WERI-Rb-1 (cell line): Measurements from ENCODE around the gene NR2F1.

Experiments used
- DNase-seq: peaks from one replicate; pipeline ENCODE4 v3.0.0-alpha.2; 2020
- H3K27ac ChIP-seq: fragments of 250-450 bp; sonication (Bioruptor Pico); 2 replicates; pipeline ENCODE4 v1.5.1; 2020; ENCODE audit warnings: mild to moderate bottlenecking, moderate library complexity
- H3K27me3 ChIP-seq: fragments of 250-450 bp; sonication (Bioruptor Pico); 2 replicates; pipeline ENCODE4 v1.5.1; 2021; ENCODE audit warnings: mild to moderate bottlenecking, low read depth, moderate library complexity; ENCODE audit not compliant: insufficient read depth, severe bottlenecking
- H3K36me3 ChIP-seq: fragments of 250-450 bp; sonication (Bioruptor Pico); 2 replicates; pipeline ENCODE4 v1.5.1; 2020; ENCODE audit warnings: mild to moderate bottlenecking, moderate library complexity
- H3K4me3 ChIP-seq: 2 replicates; pipeline ENCODE4 v1.5.1; 2011; ENCODE audit warnings: low read depth, mild to moderate bottlenecking, control low read depth, low read length
- H3K9me3 ChIP-seq: fragments of 250-450 bp; sonication (Bioruptor Pico); 2 replicates; pipeline ENCODE4 v1.5.1; 2021; ENCODE audit warnings: mild to moderate bottlenecking, moderate library complexity; ENCODE audit not compliant: severe bottlenecking
- CTCF ChIP-seq: IDR thresholded peaks from 2 replicates; pipeline ENCODE4 v1.5.1; 2011; ENCODE audit warnings: low read depth, mild to moderate bottlenecking, control low read depth, inconsistent platforms, low read length

The NR2F1 gene

GRCh38 chr5:93611976-93612854, 29.2 kb downstream of the NR2F1 start:
- H3K27me3 ChIP-seq = no peaks in the 10 kb centered on the region
- no peak overlapping the region for H3K27ac ChIP-seq
- DNase-seq = no peak
- H3K9me3 ChIP-seq = no peaks in the 10 kb centered on the region
- TF ChIP-seq CTCF = no peak
- H3K4me3 ChIP-seq = no peak overlapping the region
- H3K36me3 ChIP-seq = no peaks in the 10 kb centered on the region

GRCh38 chr5:93612855-93613243, 29.8 kb downstream of the NR2F1 start:
- Histone ChIP-seq H3K4me3 (no peak overlapping the region), H3K9me3 (no peaks in the 10 kb centered on the region), H3K36me3 (no peaks in the 10 kb centered on the region), H3K27ac (no peak overlapping the region), H3K27me3 (no peaks in the 10 kb centered on the region)
- no peak for DNase-seq
- TF ChIP-seq CTCF = no peak

GRCh38 chr5:93616538-93617174, 33.6 kb downstream of the NR2F1 start:
- no peaks in the 10 kb centered on the region for H3K36me3 ChIP-seq
- H3K27me3 ChIP-seq = no peaks in the 10 kb centered on the region
- H3K9me3 ChIP-seq = no peaks in the 10 kb centered on the region
- no peak overlapping the region for H3K27ac ChIP-seq
- no peak overlapping the region for H3K4me3 ChIP-seq
- DNase-seq = no peak
- no peak for TF ChIP-seq CTCF

GRCh38 chr5:93620487-93621326, 37.7 kb downstream of the NR2F1 start:
- DNase-seq = peak; percentile 87
- peak; percentile 34; the same call in 1 of the 2 replicates for TF ChIP-seq CTCF

GRCh38 chr5:93621327-93621798, 38.3 kb downstream of the NR2F1 start:
- Histone ChIP-seq H3K9me3 (no peaks in the 10 kb centered on the region), H3K27ac (peak overlapping the region; percentile 93), H3K36me3 (no peaks in the 10 kb centered on the region), H3K4me3 (peak overlapping the region; percentile 74), H3K27me3 (no peaks in the 10 kb centered on the region)
- TF ChIP-seq CTCF = no peak
- DNase-seq = peak; percentile 97

More at GRCh38 chr5:93620487-93621326, 37.7 kb downstream of the NR2F1 start:
- peak overlapping the region; percentile 93 for H3K27ac ChIP-seq
- H3K9me3 ChIP-seq = no peaks in the 10 kb centered on the region
- no peaks in the 10 kb centered on the region for H3K36me3 ChIP-seq
- no peaks in the 10 kb centered on the region for H3K27me3 ChIP-seq
- H3K4me3 ChIP-seq = peak overlapping the region; percentile 74
